Lung microvascular endothelial cell (primary cell): ENCODE results near the gene NIP7. TPM values are rescaled to one million over a fixed set of nuclear protein-coding genes. Genes with fewer than 3 reads are reported as not detected.

ENCODE experiments used
- DNase-seq, 2 donors: peaks; one replicate each; pipeline versions ENCODE4 v3.0.0 to v3.0.0-alpha.2; 2010; ENCODE audit warnings: low read depth in 2 of 2
- total RNA-seq: library from RNA; depleted of rRNA; stranded (reverse); fragments of >200 nt; gene quantifications from 2 replicates; pipeline ENCODE4 v1.2.1, GENCODE V29; 2014

The NIP7 gene
- total RNA-seq, 1 donor from 2014 or later, result 26.8 TPM

- DNase-seq, result no peak
Measured at GRCh38 chr16:69318177-69318910, 21.2 kb upstream of the NIP7 start.

GRCh38 chr16:69318911-69319289 lies 20.7 kb upstream of the NIP7 start:
- no peak for DNase-seq

GRCh38 chr16:69319381-69319780 lies 20.2 kb upstream of the NIP7 start:
- no peak for DNase-seq

- no peak for DNase-seq
Measured at GRCh38 chr16:69319826-69320739, 19.5 kb upstream of the NIP7 start.

GRCh38 chr16:69320740-69321073 lies 18.9 kb upstream of the NIP7 start:
- no peak for DNase-seq

- no peak for DNase-seq
Measured at GRCh38 chr16:69321080-69321479, 18.5 kb upstream of the NIP7 start.

GRCh38 chr16:69322343-69322742 lies 17.2 kb upstream of the NIP7 start:
- no peak for DNase-seq

GRCh38 chr16:69323415-69323814 lies 16.2 kb upstream of the NIP7 start:
- DNase-seq, result no peak

GRCh38 chr16:69324013-69324531 lies 15.5 kb upstream of the NIP7 start:
- DNase-seq, result no peak

GRCh38 chr16:69324585-69325253 lies 14.9 kb upstream of the NIP7 start:
- no peak for DNase-seq

GRCh38 chr16:69325784-69326171 lies 13.8 kb upstream of the NIP7 start:
- no peak for DNase-seq

GRCh38 chr16:69326172-69326873 lies 13.2 kb upstream of the NIP7 start:
- DNase-seq, result peak in 1 of 2 donors; percentile 88

GRCh38 chr16:69327585-69328310 lies 11.8 kb upstream of the NIP7 start:
- no peak for DNase-seq

GRCh38 chr16:69328854-69329316 lies 10.7 kb upstream of the NIP7 start:
- peak in 1 of 2 donors; percentile 81 for DNase-seq

- peak; percentile 27 to 42 for DNase-seq
Measured at GRCh38 chr16:69329369-69330285, 9.9 kb upstream of the NIP7 start.

GRCh38 chr16:69330286-69331109 lies 9.1 kb upstream of the NIP7 start, which contains the start of gene PDF:
TSS of gene PDF (minus strand) at chr16:69330588. CDS start at chr16:69330570, 18 bp downstream.
- peak; percentile 94 to 95 for DNase-seq

- DNase-seq, result no peak
Measured at GRCh38 chr16:69334696-69335095, 4.9 kb upstream of the NIP7 start.

- no peak for DNase-seq
Measured at GRCh38 chr16:69338557-69339288, 849 bp upstream of the NIP7 start.
